SK-N-MC (cell line): ENCODE data around the gene RTN4.

ENCODE experiments used
- DNase-seq: peaks from one replicate; pipeline ENCODE4 v3.0.0-alpha.2; 2011; ENCODE audit warnings: low read depth, low spot score
- H3K27ac ChIP-seq: fragments of 200-600 bp; sonication (generic); 2 replicates; pipeline ENCODE4 v1.5.1; 2016; ENCODE audit warnings: mixed run types
- H3K36me3 ChIP-seq: fragments of 200-600 bp; sonication (generic); 2 replicates; pipeline ENCODE4 v1.6.1; 2017; ENCODE audit warnings: antibody characterized with exemption, low read length, mixed read lengths; ENCODE audit not compliant: insufficient read depth
- H3K4me3 ChIP-seq: fragments of 200-600 bp; sonication (generic); 2 replicates; pipeline ENCODE4 v1.5.1; 2016
- H3K9ac ChIP-seq: fragments of 200-600 bp; sonication (generic); 2 replicates; pipeline ENCODE4 v1.8.0; 2017; ENCODE audit warnings: mixed run types, mixed read lengths; ENCODE audit not compliant: insufficient read length
- H3K9me3 ChIP-seq: fragments of 200-600 bp; sonication (generic); 2 replicates; pipeline ENCODE4 v1.6.1; 2017; ENCODE audit warnings: low read depth, mild to moderate bottlenecking, antibody characterized with exemption, low read length, moderate library complexity, mixed read lengths
- EZH2 ChIP-seq: fragments of 200-600 bp; sonication (generic); IDR thresholded peaks from one replicate; pipeline ENCODE4 v1.6.1; 2017; ENCODE audit warnings: antibody characterized with exemption
- FOXP2 ChIP-seq: optimal IDR thresholded peaks from 2 replicates; pipeline ENCODE3; 2011; ENCODE audit warnings: mild to moderate bottlenecking, moderate library complexity; ENCODE audit not compliant: insufficient read depth; ENCODE audit errors: extremely low read length, control extremely low read depth
- POLR2AphosphoS5 ChIP-seq: IDR thresholded peaks from 2 replicates; pipeline ENCODE4 v1.6.1; 2012; ENCODE audit warnings: mild to moderate bottlenecking, low read depth, low read length, borderline replicate concordance

RTN4 gene

GRCh38 chr2:55090702-55091101 lies 40.5 kb upstream of the RTN4 start:
- H3K9ac ChIP-seq, result no peak overlapping the region
- no peak for DNase-seq
- H3K9me3 ChIP-seq, result no peaks in the 10 kb centered on the region

GRCh38 chr2:55089726-55090125 lies 39.5 kb upstream of the RTN4 start:
- H3K36me3 ChIP-seq, result no peaks in the 10 kb centered on the region
- H3K27ac ChIP-seq, result no peak overlapping the region
- no peak for DNase-seq
- no peak overlapping the region for H3K4me3 ChIP-seq
- no peaks in the 10 kb centered on the region for H3K9me3 ChIP-seq
- no peak overlapping the region for H3K9ac ChIP-seq
- TF ChIP-seq EZH2 (no peak), FOXP2 (no peak), POLR2AphosphoS5 (no peak)

More at GRCh38 chr2:55090702-55091101, 40.5 kb upstream of the RTN4 start:
- Histone ChIP-seq H3K27ac (no peak overlapping the region), H3K36me3 (no peaks in the 10 kb centered on the region), H3K4me3 (no peak overlapping the region)
- no peak for TF ChIP-seq POLR2AphosphoS5
- no peak for TF ChIP-seq EZH2
- TF ChIP-seq FOXP2, result no peak

- Histone ChIP-seq H3K9me3 (no peaks in the 10 kb centered on the region), H3K9ac (no peak overlapping the region), H3K27ac (no peak overlapping the region), H3K4me3 (no peak overlapping the region), H3K36me3 (no peaks in the 10 kb centered on the region)
- TF ChIP-seq POLR2AphosphoS5, result no peak
- TF ChIP-seq EZH2, result no peak
- TF ChIP-seq FOXP2, result no peak
- DNase-seq, result no peak
Observed at GRCh38 chr2:55088400-55088799, 38.1 kb upstream of the RTN4 start.

GRCh38 chr2:55087936-55088335 lies 37.7 kb upstream of the RTN4 start:
- Histone ChIP-seq H3K36me3 (no peaks in the 10 kb centered on the region), H3K9ac (no peak overlapping the region), H3K9me3 (no peaks in the 10 kb centered on the region), H3K27ac (peak overlapping the region; percentile 64; the same call in 1 of the 2 replicates), H3K4me3 (no peak overlapping the region)
- DNase-seq, result no peak
- TF ChIP-seq POLR2AphosphoS5, result no peak
- no peak for TF ChIP-seq EZH2
- no peak for TF ChIP-seq FOXP2

- no peaks in the 10 kb centered on the region for H3K9me3 ChIP-seq
- no peak for TF ChIP-seq FOXP2
- no peak for TF ChIP-seq EZH2
- TF ChIP-seq POLR2AphosphoS5, result no peak
- H3K27ac ChIP-seq, result peak overlapping the region; percentile 64; the same call in 1 of the 2 replicates
- DNase-seq, result no peak
- H3K4me3 ChIP-seq, result no peak overlapping the region
- H3K9ac ChIP-seq, result no peak overlapping the region
- H3K36me3 ChIP-seq, result no peaks in the 10 kb centered on the region
Observed at GRCh38 chr2:55087501-55087900, 37.2 kb upstream of the RTN4 start.

- no peak overlapping the region for H3K27ac ChIP-seq
- H3K4me3 ChIP-seq, result no peak overlapping the region
- H3K9me3 ChIP-seq, result 0 out of 2 replicates have a peak, but pooled peaks cover 3% of the 10 kb centered on the region
- no peak overlapping the region for H3K9ac ChIP-seq
- DNase-seq, result no peak
- no peaks in the 10 kb centered on the region for H3K36me3 ChIP-seq
- TF ChIP-seq EZH2 (no peak), POLR2AphosphoS5 (no peak), FOXP2 (no peak)
Observed at GRCh38 chr2:55085113-55086040, 35.1 kb upstream of the RTN4 start.

GRCh38 chr2:55084641-55085040 lies 34.4 kb upstream of the RTN4 start:
- TF ChIP-seq FOXP2, result no peak
- TF ChIP-seq EZH2, result no peak
- TF ChIP-seq POLR2AphosphoS5, result no peak
- Histone ChIP-seq H3K27ac (no peak overlapping the region), H3K9me3 (0 out of 2 replicates have a peak, but pooled peaks cover 5% of the 10 kb centered on the region), H3K36me3 (no peaks in the 10 kb centered on the region), H3K4me3 (no peak overlapping the region), H3K9ac (no peak overlapping the region)
- no peak for DNase-seq

GRCh38 chr2:55080204-55080738 lies 30.0 kb upstream of the RTN4 start:
- Histone ChIP-seq H3K9me3 (0 out of 2 replicates have a peak, but pooled peaks cover 5% of the 10 kb centered on the region), H3K9ac (no peak overlapping the region), H3K36me3 (no peaks in the 10 kb centered on the region), H3K4me3 (no peak overlapping the region), H3K27ac (no peak overlapping the region)
- DNase-seq, result no peak
- TF ChIP-seq POLR2AphosphoS5, result no peak
- no peak for TF ChIP-seq FOXP2
- no peak for TF ChIP-seq EZH2

- H3K4me3 ChIP-seq, result no peak overlapping the region
- H3K9me3 ChIP-seq, result 0 out of 2 replicates have a peak, but pooled peaks cover 5% of the 10 kb centered on the region
- DNase-seq, result no peak
- no peaks in the 10 kb centered on the region for H3K36me3 ChIP-seq
- no peak overlapping the region for H3K27ac ChIP-seq
- H3K9ac ChIP-seq, result no peak overlapping the region
- TF ChIP-seq EZH2, result no peak
- TF ChIP-seq POLR2AphosphoS5, result no peak
- no peak for TF ChIP-seq FOXP2
Observed at GRCh38 chr2:55078956-55079355, 28.7 kb upstream of the RTN4 start.
